Memory B cell (primary cell): ENCODE measurements around the gene PCED1A.

Experiments
- ATAC-seq: fragments of 150-1000 bp; cut with Tn5 transposase; 2 replicates; pipeline ENCODE4 v1.10.0; 2021; ENCODE audit warnings: low read depth, mild to moderate bottlenecking, moderate library complexity
- DNase-seq, 2 donors: peaks; one replicate each; pipeline ENCODE4 v3.0.0; 2022; ENCODE audit warnings: low spot score in 2 of 2
- H3K27ac Mint-ChIP-seq: one replicate; pipeline ENCODE4 v1.8.0; 2022; ENCODE audit warnings: mild to moderate bottlenecking, moderate library complexity, mixed read lengths
- H3K27me3 Mint-ChIP-seq: one replicate; pipeline ENCODE4 v1.8.0; 2022; ENCODE audit warnings: mixed read lengths
- H3K36me3 Mint-ChIP-seq: one replicate; pipeline ENCODE4 v1.8.0; 2022; ENCODE audit warnings: mild to moderate bottlenecking, mixed read lengths
- H3K4me1 Mint-ChIP-seq: one replicate; pipeline ENCODE4 v1.8.0; 2022; ENCODE audit warnings: mixed read lengths
- H3K4me3 Mint-ChIP-seq: one replicate; pipeline ENCODE4 v1.8.0; 2022; ENCODE audit warnings: mild to moderate bottlenecking, moderate library complexity, mixed read lengths
- H3K9me3 Mint-ChIP-seq: one replicate; pipeline ENCODE4 v1.8.0; 2022; ENCODE audit warnings: mixed read lengths

PCED1A gene

GRCh38 chr20:2840138-2840966 lies at the start of gene PCED1A, which contains the start of gene VPS16:
TSS of gene PCED1A (minus strand) at chr20:2840655. CDS start at chr20:2839912, 743 bp downstream.
TSS of gene VPS16 (plus strand) at chr20:2840745. CDS start at chr20:2840775, 30 bp downstream.
- Mint-ChIP-seq H3K4me1 (peaks cover 24% of the 10 kb centered on the region), H3K27ac (peak within 1 kb of the TSS; percentile 89), H3K9me3 (no peaks in the 10 kb centered on the region), H3K27me3 (no peaks in the 10 kb centered on the region), H3K36me3 (peaks cover 7% of the 10 kb centered on the region), H3K4me3 (peak within 1 kb of the TSS; percentile 89)
- DNase-seq, result peak; percentile 88 to 97
- peak; percentile 97 for ATAC-seq

GRCh38 chr20:2889797-2890196 lies 49.3 kb upstream of the PCED1A start:
- H3K36me3 Mint-ChIP-seq, result peaks cover 10% of the 10 kb centered on the region
- ATAC-seq (no peak), DNase-seq (no peak)
- H3K4me1 Mint-ChIP-seq, result peaks cover 38% of the 10 kb centered on the region
- H3K4me3 Mint-ChIP-seq, result no peak overlapping the region
- H3K27me3 Mint-ChIP-seq, result no peaks in the 10 kb centered on the region
- no peaks in the 10 kb centered on the region for H3K9me3 Mint-ChIP-seq
- H3K27ac Mint-ChIP-seq, result peak overlapping the region; percentile 53

GRCh38 chr20:2889209-2889608 lies 48.8 kb upstream of the PCED1A start:
- no peak for ATAC-seq
- H3K36me3 Mint-ChIP-seq, result peaks cover 8% of the 10 kb centered on the region
- DNase-seq, result no peak
- no peaks in the 10 kb centered on the region for H3K27me3 Mint-ChIP-seq
- H3K4me3 Mint-ChIP-seq, result no peak overlapping the region
- no peak overlapping the region for H3K27ac Mint-ChIP-seq
- no peaks in the 10 kb centered on the region for H3K9me3 Mint-ChIP-seq
- H3K4me1 Mint-ChIP-seq, result peaks cover 42% of the 10 kb centered on the region

GRCh38 chr20:2888224-2888955 lies 47.9 kb upstream of the PCED1A start:
- DNase-seq (no peak), ATAC-seq (no peak)
- no peaks in the 10 kb centered on the region for H3K9me3 Mint-ChIP-seq
- no peak overlapping the region for H3K4me3 Mint-ChIP-seq
- no peaks in the 10 kb centered on the region for H3K27me3 Mint-ChIP-seq
- peaks cover 47% of the 10 kb centered on the region for H3K4me1 Mint-ChIP-seq
- peaks cover 9% of the 10 kb centered on the region for H3K36me3 Mint-ChIP-seq
- peak overlapping the region; percentile 5 for H3K27ac Mint-ChIP-seq

GRCh38 chr20:2887715-2888114 lies 47.3 kb upstream of the PCED1A start:
- Mint-ChIP-seq H3K4me3 (no peak overlapping the region), H3K4me1 (peaks cover 43% of the 10 kb centered on the region), H3K27ac (no peak overlapping the region), H3K36me3 (peaks cover 9% of the 10 kb centered on the region), H3K9me3 (no peaks in the 10 kb centered on the region), H3K27me3 (no peaks in the 10 kb centered on the region)
- DNase-seq, result no peak
- ATAC-seq, result no peak

GRCh38 chr20:2883726-2884637 lies 43.5 kb upstream of the PCED1A start:
- Mint-ChIP-seq H3K4me1 (peaks cover 31% of the 10 kb centered on the region), H3K27ac (no peak overlapping the region)

GRCh38 chr20:2880650-2881049 lies 40.2 kb upstream of the PCED1A start:
- no peaks in the 10 kb centered on the region for H3K9me3 Mint-ChIP-seq
- peaks cover 36% of the 10 kb centered on the region for H3K4me1 Mint-ChIP-seq
- ATAC-seq (no peak), DNase-seq (no peak)
- no peak overlapping the region for H3K27ac Mint-ChIP-seq
- H3K27me3 Mint-ChIP-seq, result no peaks in the 10 kb centered on the region
- H3K36me3 Mint-ChIP-seq, result peaks cover 7% of the 10 kb centered on the region
- no peak overlapping the region for H3K4me3 Mint-ChIP-seq

More at GRCh38 chr20:2883726-2884637, 43.5 kb upstream of the PCED1A start:
- Mint-ChIP-seq H3K9me3 (no peaks in the 10 kb centered on the region), H3K4me3 (no peak overlapping the region), H3K36me3 (peaks cover 6% of the 10 kb centered on the region), H3K27me3 (no peaks in the 10 kb centered on the region)
- DNase-seq, result no peak
- no peak for ATAC-seq

GRCh38 chr20:2879146-2879545 lies 38.7 kb upstream of the PCED1A start:
- ATAC-seq (no peak), DNase-seq (no peak)
- H3K4me3 Mint-ChIP-seq, result no peak overlapping the region
- H3K27me3 Mint-ChIP-seq, result no peaks in the 10 kb centered on the region
- peak overlapping the region; percentile 48 for H3K27ac Mint-ChIP-seq
- peaks cover 5% of the 10 kb centered on the region for H3K36me3 Mint-ChIP-seq
- H3K4me1 Mint-ChIP-seq, result peaks cover 40% of the 10 kb centered on the region
- H3K9me3 Mint-ChIP-seq, result no peaks in the 10 kb centered on the region

GRCh38 chr20:2878515-2878914 lies 38.1 kb upstream of the PCED1A start:
- ATAC-seq (no peak), DNase-seq (no peak)
- no peaks in the 10 kb centered on the region for H3K9me3 Mint-ChIP-seq
- H3K27ac Mint-ChIP-seq, result peak overlapping the region; percentile 48
- H3K27me3 Mint-ChIP-seq, result no peaks in the 10 kb centered on the region
- no peak overlapping the region for H3K4me3 Mint-ChIP-seq
- H3K36me3 Mint-ChIP-seq, result peaks cover 3% of the 10 kb centered on the region
- peaks cover 36% of the 10 kb centered on the region for H3K4me1 Mint-ChIP-seq

GRCh38 chr20:2875690-2876203 lies 35.3 kb upstream of the PCED1A start:
- peak overlapping the region; percentile 17 for H3K27ac Mint-ChIP-seq
- H3K9me3 Mint-ChIP-seq, result no peaks in the 10 kb centered on the region
- H3K27me3 Mint-ChIP-seq, result peaks cover 4% of the 10 kb centered on the region
- DNase-seq (no peak), ATAC-seq (no peak)
- peaks cover 3% of the 10 kb centered on the region for H3K36me3 Mint-ChIP-seq
- H3K4me3 Mint-ChIP-seq, result no peak overlapping the region
- H3K4me1 Mint-ChIP-seq, result peaks cover 47% of the 10 kb centered on the region

- H3K27ac Mint-ChIP-seq, result no peak overlapping the region
- H3K27me3 Mint-ChIP-seq, result peaks cover 4% of the 10 kb centered on the region
- no peaks in the 10 kb centered on the region for H3K9me3 Mint-ChIP-seq
- peaks cover 43% of the 10 kb centered on the region for H3K4me1 Mint-ChIP-seq
- H3K36me3 Mint-ChIP-seq, result peaks cover 1% of the 10 kb centered on the region
- DNase-seq (no peak), ATAC-seq (no peak)
- H3K4me3 Mint-ChIP-seq, result peak overlapping the region; percentile 85
Measured at GRCh38 chr20:2874456-2874855, 34.0 kb upstream of the PCED1A start.

- Mint-ChIP-seq H3K27ac (peak overlapping the region; percentile 89), H3K4me1 (peaks cover 40% of the 10 kb centered on the region), H3K9me3 (no peaks in the 10 kb centered on the region), H3K36me3 (no peaks in the 10 kb centered on the region), H3K4me3 (peak overlapping the region; percentile 85), H3K27me3 (peaks cover 4% of the 10 kb centered on the region)
- no peak for ATAC-seq
- no peak for DNase-seq
Measured at GRCh38 chr20:2873747-2874041, 33.2 kb upstream of the PCED1A start.

GRCh38 chr20:2873010-2873746 lies 32.7 kb upstream of the PCED1A start, which contains the start of gene PTPRA:
TSS of gene PTPRA (plus strand) at chr20:2873481. CDS start at chr20:2964278, 90,797 bp downstream.
- H3K27me3 Mint-ChIP-seq, result peaks cover 4% of the 10 kb centered on the region
- peaks cover 37% of the 10 kb centered on the region for H3K4me1 Mint-ChIP-seq
- peak; percentile 88 to 91 for DNase-seq
- no peaks in the 10 kb centered on the region for H3K36me3 Mint-ChIP-seq
- peak; percentile 93 for ATAC-seq
- peak within 1 kb of the TSS; percentile 89 for H3K27ac Mint-ChIP-seq
- peak within 1 kb of the TSS; percentile 95 for H3K4me3 Mint-ChIP-seq
- no peaks in the 10 kb centered on the region for H3K9me3 Mint-ChIP-seq
